Neural progenitor cell (in vitro differentiated cells): ENCODE results near the gene HK1.

Source experiments
- EZH2 ChIP-seq: fragments of 200-600 bp; sonication (generic); IDR thresholded peaks from 2 replicates; pipeline ENCODE4 v1.6.1; 2017; ENCODE audit warnings: antibody characterized with exemption, mild to moderate bottlenecking, moderate library complexity
- EZH2phosphoT487 ChIP-seq: fragments of 200-600 bp; sonication (generic); IDR thresholded peaks from 2 replicates; pipeline ENCODE4 v1.6.1; 2017; ENCODE audit warnings: antibody characterized with exemption
- TF ChIP-seq, protein P1 (sequence below): fragments of 200-600 bp; sonication (generic); IDR thresholded peaks from 2 replicates; pipeline ENCODE4 v1.5.1; 2017; ENCODE audit warnings: antibody characterized with exemption, mild to moderate bottlenecking

GRCh38 chr10:69359148-69359547 lies 80.9 kb downstream of the HK1 start:
- TF ChIP-seq EZH2 (no peak), EZH2phosphoT487 (no peak)
- TF ChIP-seq, protein P1, sequence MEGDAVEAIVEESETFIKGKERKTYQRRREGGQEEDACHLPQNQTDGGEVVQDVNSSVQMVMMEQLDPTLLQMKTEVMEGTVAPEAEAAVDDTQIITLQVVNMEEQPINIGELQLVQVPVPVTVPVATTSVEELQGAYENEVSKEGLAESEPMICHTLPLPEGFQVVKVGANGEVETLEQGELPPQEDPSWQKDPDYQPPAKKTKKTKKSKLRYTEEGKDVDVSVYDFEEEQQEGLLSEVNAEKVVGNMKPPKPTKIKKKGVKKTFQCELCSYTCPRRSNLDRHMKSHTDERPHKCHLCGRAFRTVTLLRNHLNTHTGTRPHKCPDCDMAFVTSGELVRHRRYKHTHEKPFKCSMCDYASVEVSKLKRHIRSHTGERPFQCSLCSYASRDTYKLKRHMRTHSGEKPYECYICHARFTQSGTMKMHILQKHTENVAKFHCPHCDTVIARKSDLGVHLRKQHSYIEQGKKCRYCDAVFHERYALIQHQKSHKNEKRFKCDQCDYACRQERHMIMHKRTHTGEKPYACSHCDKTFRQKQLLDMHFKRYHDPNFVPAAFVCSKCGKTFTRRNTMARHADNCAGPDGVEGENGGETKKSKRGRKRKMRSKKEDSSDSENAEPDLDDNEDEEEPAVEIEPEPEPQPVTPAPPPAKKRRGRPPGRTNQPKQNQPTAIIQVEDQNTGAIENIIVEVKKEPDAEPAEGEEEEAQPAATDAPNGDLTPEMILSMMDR = no peak
